ENCODE results near the gene TDRD9.
A peak's percentile ranks its signal among the peaks of the same experiment; 100 is the strongest.

Gene TDRD9, protein sequence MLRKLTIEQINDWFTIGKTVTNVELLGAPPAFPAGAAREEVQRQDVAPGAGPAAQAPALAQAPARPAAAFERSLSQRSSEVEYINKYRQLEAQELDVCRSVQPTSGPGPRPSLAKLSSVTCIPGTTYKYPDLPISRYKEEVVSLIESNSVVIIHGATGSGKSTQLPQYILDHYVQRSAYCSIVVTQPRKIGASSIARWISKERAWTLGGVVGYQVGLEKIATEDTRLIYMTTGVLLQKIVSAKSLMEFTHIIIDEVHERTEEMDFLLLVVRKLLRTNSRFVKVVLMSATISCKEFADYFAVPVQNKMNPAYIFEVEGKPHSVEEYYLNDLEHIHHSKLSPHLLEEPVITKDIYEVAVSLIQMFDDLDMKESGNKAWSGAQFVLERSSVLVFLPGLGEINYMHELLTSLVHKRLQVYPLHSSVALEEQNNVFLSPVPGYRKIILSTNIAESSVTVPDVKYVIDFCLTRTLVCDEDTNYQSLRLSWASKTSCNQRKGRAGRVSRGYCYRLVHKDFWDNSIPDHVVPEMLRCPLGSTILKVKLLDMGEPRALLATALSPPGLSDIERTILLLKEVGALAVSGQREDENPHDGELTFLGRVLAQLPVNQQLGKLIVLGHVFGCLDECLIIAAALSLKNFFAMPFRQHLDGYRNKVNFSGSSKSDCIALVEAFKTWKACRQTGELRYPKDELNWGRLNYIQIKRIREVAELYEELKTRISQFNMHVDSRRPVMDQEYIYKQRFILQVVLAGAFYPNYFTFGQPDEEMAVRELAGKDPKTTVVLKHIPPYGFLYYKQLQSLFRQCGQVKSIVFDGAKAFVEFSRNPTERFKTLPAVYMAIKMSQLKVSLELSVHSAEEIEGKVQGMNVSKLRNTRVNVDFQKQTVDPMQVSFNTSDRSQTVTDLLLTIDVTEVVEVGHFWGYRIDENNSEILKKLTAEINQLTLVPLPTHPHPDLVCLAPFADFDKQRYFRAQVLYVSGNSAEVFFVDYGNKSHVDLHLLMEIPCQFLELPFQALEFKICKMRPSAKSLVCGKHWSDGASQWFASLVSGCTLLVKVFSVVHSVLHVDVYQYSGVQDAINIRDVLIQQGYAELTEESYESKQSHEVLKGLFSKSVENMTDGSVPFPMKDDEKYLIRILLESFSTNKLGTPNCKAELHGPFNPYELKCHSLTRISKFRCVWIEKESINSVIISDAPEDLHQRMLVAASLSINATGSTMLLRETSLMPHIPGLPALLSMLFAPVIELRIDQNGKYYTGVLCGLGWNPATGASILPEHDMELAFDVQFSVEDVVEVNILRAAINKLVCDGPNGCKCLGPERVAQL (N-terminal part only)

DNA sequence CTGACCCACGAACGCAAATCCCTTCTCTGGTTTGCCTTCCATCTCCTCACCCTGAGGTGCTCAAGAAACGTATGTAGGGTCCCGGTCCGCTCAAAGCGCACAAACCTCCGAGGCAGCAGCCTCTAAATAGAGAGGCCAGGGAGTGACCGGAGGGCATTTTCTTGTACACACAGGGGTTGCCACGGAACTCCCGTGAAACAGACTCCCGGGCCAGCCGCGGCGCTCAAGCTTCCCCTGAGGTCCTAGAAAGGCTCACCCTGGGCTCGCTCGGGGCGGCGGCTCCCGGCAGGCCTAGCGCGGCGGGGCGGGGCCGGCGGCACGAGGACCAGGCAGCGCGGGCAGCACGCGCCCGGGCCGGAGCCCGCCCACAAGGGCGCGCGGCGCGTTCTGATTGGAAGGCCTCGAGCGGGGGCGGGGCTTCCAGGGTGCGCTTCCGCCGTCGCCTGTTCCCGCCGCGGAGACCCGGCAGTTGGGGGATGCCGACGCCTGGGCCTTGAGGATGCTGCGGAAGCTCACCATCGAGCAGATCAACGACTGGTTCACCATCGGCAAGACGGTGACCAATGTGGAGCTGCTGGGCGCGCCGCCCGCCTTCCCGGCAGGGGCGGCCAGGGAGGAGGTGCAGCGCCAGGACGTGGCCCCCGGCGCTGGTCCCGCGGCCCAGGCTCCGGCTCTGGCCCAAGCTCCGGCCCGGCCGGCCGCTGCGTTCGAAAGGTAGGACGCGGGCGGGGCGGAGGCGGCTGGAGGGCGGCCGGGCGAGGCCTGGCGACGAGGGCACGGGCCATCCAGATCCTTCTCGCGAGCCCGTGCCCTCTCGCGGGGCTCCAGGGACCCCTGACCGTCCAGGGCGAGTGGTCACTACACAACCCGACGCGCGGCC lies at the start of gene TDRD9:
TDRD9 (plus strand) TSS at position 446 of the 880 bp plus-strand sequence; CDS start at position 500, 54 bp downstream.
- no peak within 1 kb of the TSS for H3K4me3 ChIP-seq (ENCODE audit: severe bottlenecking)
- H3K27ac ChIP-seq (ENCODE audit: poor library complexity, severe bottlenecking): no peak within 1 kb of the TSS
- no peak for ATAC-seq (ENCODE audit: low read depth)
- peaks cover 12% of the 10 kb centered on the region for H3K4me1 ChIP-seq (ENCODE audit: insufficient read depth, poor library complexity, severe bottlenecking)
- no peaks in the 10 kb centered on the region for H3K36me3 ChIP-seq (ENCODE audit: low read depth)
- no peaks in the 10 kb centered on the region for H3K9me3 ChIP-seq (ENCODE audit: severe bottlenecking)
- TF ChIP-seq, protein P1, sequence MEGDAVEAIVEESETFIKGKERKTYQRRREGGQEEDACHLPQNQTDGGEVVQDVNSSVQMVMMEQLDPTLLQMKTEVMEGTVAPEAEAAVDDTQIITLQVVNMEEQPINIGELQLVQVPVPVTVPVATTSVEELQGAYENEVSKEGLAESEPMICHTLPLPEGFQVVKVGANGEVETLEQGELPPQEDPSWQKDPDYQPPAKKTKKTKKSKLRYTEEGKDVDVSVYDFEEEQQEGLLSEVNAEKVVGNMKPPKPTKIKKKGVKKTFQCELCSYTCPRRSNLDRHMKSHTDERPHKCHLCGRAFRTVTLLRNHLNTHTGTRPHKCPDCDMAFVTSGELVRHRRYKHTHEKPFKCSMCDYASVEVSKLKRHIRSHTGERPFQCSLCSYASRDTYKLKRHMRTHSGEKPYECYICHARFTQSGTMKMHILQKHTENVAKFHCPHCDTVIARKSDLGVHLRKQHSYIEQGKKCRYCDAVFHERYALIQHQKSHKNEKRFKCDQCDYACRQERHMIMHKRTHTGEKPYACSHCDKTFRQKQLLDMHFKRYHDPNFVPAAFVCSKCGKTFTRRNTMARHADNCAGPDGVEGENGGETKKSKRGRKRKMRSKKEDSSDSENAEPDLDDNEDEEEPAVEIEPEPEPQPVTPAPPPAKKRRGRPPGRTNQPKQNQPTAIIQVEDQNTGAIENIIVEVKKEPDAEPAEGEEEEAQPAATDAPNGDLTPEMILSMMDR (IDR thresholded peaks at IDR 0.05; ENCODE audit: poor library complexity, severe bottlenecking): no peak
- no peak for DNase-seq (ENCODE audit: low spot score)
- H3K27me3 ChIP-seq (ENCODE audit: insufficient read depth, poor library complexity, severe bottlenecking): no peaks in the 10 kb centered on the region

DNA sequence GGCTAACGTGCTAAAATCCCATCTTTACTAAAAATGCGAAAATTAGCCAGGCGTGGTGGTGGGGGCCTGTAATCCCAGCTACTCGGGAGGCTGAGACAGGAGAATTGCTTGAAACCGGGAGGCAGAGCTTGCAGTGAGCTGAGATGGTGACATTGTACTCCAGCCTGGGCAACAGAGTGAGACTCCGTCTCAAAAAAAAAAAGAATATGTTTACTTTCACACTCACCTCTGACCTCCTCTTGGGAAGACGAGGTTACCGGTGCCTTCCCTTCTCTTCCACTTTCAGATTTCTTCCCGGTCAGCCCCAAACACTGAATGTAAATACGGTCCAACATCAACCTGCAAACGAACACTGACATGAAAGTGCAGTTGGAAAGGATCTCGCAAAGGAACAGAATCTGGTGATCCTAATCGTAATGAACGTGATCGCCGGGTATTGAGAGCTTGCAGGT lies 49.1 kb upstream of the TDRD9 start:
- DNase-seq (ENCODE audit: low spot score) (no peak), ATAC-seq (ENCODE audit: low read depth) (no peak)
- no peak overlapping the region for H3K27ac ChIP-seq (ENCODE audit: poor library complexity, severe bottlenecking)
- H3K36me3 ChIP-seq (ENCODE audit: low read depth): no peaks in the 10 kb centered on the region
- peaks cover 9% of the 10 kb centered on the region for H3K4me1 ChIP-seq (ENCODE audit: insufficient read depth, poor library complexity, severe bottlenecking)
- no peak overlapping the region for H3K4me3 ChIP-seq (ENCODE audit: severe bottlenecking)
- no peaks in the 10 kb centered on the region for H3K27me3 ChIP-seq (ENCODE audit: insufficient read depth, poor library complexity, severe bottlenecking)
- H3K9me3 ChIP-seq (ENCODE audit: severe bottlenecking): no peaks in the 10 kb centered on the region
- TF ChIP-seq, protein P1 (IDR thresholded peaks at IDR 0.05; ENCODE audit: poor library complexity, severe bottlenecking): no peak

DNA sequence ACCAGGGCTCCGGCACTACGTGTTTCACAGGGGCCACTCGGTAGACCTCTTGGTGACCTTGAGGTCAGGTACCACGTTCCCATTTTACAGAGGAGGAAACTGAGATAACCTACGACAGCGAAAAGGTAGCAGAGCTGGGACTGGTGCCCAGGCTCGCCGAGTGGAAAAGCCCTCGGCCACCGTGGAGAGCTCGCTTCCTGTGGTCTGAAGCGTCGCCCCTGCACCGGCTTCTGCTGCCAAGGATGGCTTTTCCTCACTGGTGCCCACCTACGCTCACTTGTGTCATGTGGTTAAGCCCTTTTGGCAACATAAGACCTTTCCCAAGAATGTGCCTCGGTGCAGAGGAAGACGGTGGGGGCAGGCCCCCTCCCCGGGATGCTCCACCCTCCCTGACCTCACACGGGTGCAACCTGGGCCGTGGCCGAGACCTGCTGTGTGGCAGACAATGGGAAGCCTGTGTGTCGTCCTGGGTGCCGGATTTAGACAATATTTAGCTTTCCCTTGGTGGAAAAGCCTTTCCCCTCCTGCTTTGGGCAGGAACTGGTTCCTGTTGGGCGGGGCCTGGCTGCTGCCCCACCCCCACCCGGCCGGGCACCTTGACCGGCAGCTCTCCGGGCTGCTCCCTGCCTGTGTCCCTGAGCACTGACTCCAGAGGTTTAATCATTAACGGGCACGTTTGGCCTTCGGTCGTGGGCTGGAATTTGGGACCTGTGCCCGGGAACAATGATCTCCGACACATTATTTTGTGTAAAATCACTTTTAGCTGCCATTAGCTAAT lies 48.5 kb upstream of the TDRD9 start:
- no peaks in the 10 kb centered on the region for H3K27me3 ChIP-seq (ENCODE audit: insufficient read depth, poor library complexity, severe bottlenecking)
- TF ChIP-seq, protein P1 (IDR thresholded peaks at IDR 0.05; ENCODE audit: poor library complexity, severe bottlenecking): no peak
- no peak overlapping the region for H3K4me3 ChIP-seq (ENCODE audit: severe bottlenecking)
- H3K4me1 ChIP-seq (ENCODE audit: insufficient read depth, poor library complexity, severe bottlenecking): peaks cover 9% of the 10 kb centered on the region
- H3K36me3 ChIP-seq (ENCODE audit: low read depth): no peaks in the 10 kb centered on the region
- ATAC-seq (ENCODE audit: low read depth): peak; percentile 60
- no peaks in the 10 kb centered on the region for H3K9me3 ChIP-seq (ENCODE audit: severe bottlenecking)
- peak overlapping the region; percentile 1 for H3K27ac ChIP-seq (ENCODE audit: poor library complexity, severe bottlenecking)
- no peak for DNase-seq (ENCODE audit: low spot score)

Measured in RWPE2 (cell line).